Activated T-helper 1 cell treated with Interleukin-2 at 50 U/mL for 16 hours (primary cell): ENCODE data around the gene POLN.
"Not testable (repeated sequence)": the region's sequence is repeated elsewhere in the genome, so short reads cannot be mapped to it uniquely, and the experiment has no call there.

Source experiments
- DNase-seq: peaks from one replicate; pipeline ENCODE4 v3.0.0-alpha.2; 2020; ENCODE audit warnings: low read depth

The POLN gene

GRCh38 chr4:2275044-2275397 lies 33.1 kb upstream of the POLN start:
- DNase-seq: not testable (repeated sequence)

- no peak for DNase-seq
Measured at GRCh38 chr4:2274320-2275043, 32.6 kb upstream of the POLN start.

- no peak for DNase-seq
Measured at GRCh38 chr4:2273657-2274319, 31.9 kb upstream of the POLN start.

- DNase-seq: no peak
Measured at GRCh38 chr4:2273221-2273620, 31.3 kb upstream of the POLN start.

GRCh38 chr4:2272828-2273120 lies 30.9 kb upstream of the POLN start:
- no peak for DNase-seq

GRCh38 chr4:2272026-2272827 lies 30.3 kb upstream of the POLN start:
- no peak for DNase-seq

GRCh38 chr4:2271279-2272025 lies 29.5 kb upstream of the POLN start:
- no peak for DNase-seq

- no peak for DNase-seq
Measured at GRCh38 chr4:2270341-2271165, 28.6 kb upstream of the POLN start.

GRCh38 chr4:2269618-2270163 lies 27.8 kb upstream of the POLN start:
- no peak for DNase-seq

- no peak for DNase-seq
Measured at GRCh38 chr4:2269206-2269531, 27.2 kb upstream of the POLN start.

GRCh38 chr4:2268357-2269205 lies 26.7 kb upstream of the POLN start:
- no peak for DNase-seq

- DNase-seq: no peak
Measured at GRCh38 chr4:2267841-2268240, 25.9 kb upstream of the POLN start.

GRCh38 chr4:2267320-2267811 lies 25.4 kb upstream of the POLN start:
- DNase-seq: no peak

- DNase-seq: no peak
Measured at GRCh38 chr4:2266821-2267220, 24.9 kb upstream of the POLN start.

GRCh38 chr4:2266181-2266580 lies 24.3 kb upstream of the POLN start:
- no peak for DNase-seq

GRCh38 chr4:2265113-2266110 lies 23.5 kb upstream of the POLN start:
- no peak for DNase-seq

- no peak for DNase-seq
Measured at GRCh38 chr4:2264481-2265041, 22.6 kb upstream of the POLN start.

GRCh38 chr4:2263926-2264321 lies 22.0 kb upstream of the POLN start:
- no peak for DNase-seq

- no peak for DNase-seq
Measured at GRCh38 chr4:2262944-2263250, 21.0 kb upstream of the POLN start.
